Testis (tissue), 3 donors: ENCODE data around the gene RASL11B. TPM values are rescaled to one million over a fixed set of nuclear protein-coding genes. Genes with fewer than 3 reads are reported as not detected.

Source experiments
- DNase-seq: peaks from one replicate; pipeline ENCODE4 v3.0.0-alpha.2; 2019
- H3K27ac ChIP-seq, 2 donors: fragments of 200-600 bp; sonication (generic); one replicate each; pipeline ENCODE4 v1.5.1; 2019
- H3K27me3 ChIP-seq: fragments of 200-600 bp; sonication (generic); one replicate; pipeline ENCODE4 v1.5.1; 2019
- H3K36me3 ChIP-seq: fragments of 200-600 bp; sonication (generic); one replicate; pipeline ENCODE4 v1.5.1; 2017; ENCODE audit warnings: low read depth; ENCODE audit errors: missing control alignments
- H3K4me1 ChIP-seq: fragments of 200-600 bp; sonication (generic); one replicate; pipeline ENCODE4 v1.5.1; 2019
- H3K4me3 ChIP-seq, 2 donors: fragments of 200-600 bp; sonication (generic); one replicate each; pipeline ENCODE4 v1.5.1; 2017 to 2019
- H3K9me3 ChIP-seq: fragments of 200-600 bp; sonication (generic); one replicate; pipeline ENCODE4 v1.5.1; 2017
- POLR2A ChIP-seq: fragments of 450-650 bp; IDR thresholded peaks from one replicate; pipeline ENCODE4 v1.6.1; 2017; ENCODE audit warnings: antibody characterized with exemption, mild to moderate bottlenecking, moderate library complexity
- WGBS, 2 donors: methylation state at CpG; one replicate each; pipeline ENCODE4 v1.1.5; 2018; 5-methylcytosine and 5-hydroxymethylcytosine counted together
- intact Hi-C: fragments of 100-400 bp; cut with DNase I; formaldehyde crosslinking; loops from one replicate; pipeline ENCODE4 v1.15.1; 2023; ENCODE audit warnings: low total_unique reads
- polyA plus RNA-seq: library from polyadenylated mRNA; stranded (reverse); fragments of 350-450 nt; fragmentation: Illumina TruSeq; extraction: RNeasy Lipid Tissue Mini Kit (QIAGEN cat#74804); gene quantifications from one replicate; pipeline ENCODE4 v1.2.3, GENCODE V29; 2014; ENCODE audit warnings: low read depth, low replicate concordance; ENCODE audit not compliant: insufficient read depth
- total RNA-seq, 2 donors: library from RNA; depleted of rRNA; stranded (reverse); fragments of >200 nt; gene quantifications; one replicate each; pipeline ENCODE4 v1.2.3, GENCODE V29; 2016
- TF ChIP-seq, protein P1 (sequence below), 3 experiments: fragments of 450-650 bp in 2 of 3; fragments of 200-600 bp in 1 of 3; sonication (generic) in 1 of 3; IDR thresholded peaks; one replicate each; pipeline ENCODE4 v1.5.1; 2016 to 2019; ENCODE audit warnings: antibody characterized with exemption in 3 of 3, mild to moderate bottlenecking in 2 of 3, moderate library complexity in 1 of 3

The RASL11B gene
- total and polyA plus RNA-seq, 3 donors from 2014 or later = 15.3 to 25.5 (median 16.7) TPM

- H3K9me3 ChIP-seq = no peaks in the 10 kb centered on the region
- no peaks in the 10 kb centered on the region for H3K27me3 ChIP-seq
- no peak overlapping the region for H3K4me3 ChIP-seq
- no peaks in the 10 kb centered on the region for H3K36me3 ChIP-seq
- no peak for TF ChIP-seq POLR2A
- TF ChIP-seq, protein P1, sequence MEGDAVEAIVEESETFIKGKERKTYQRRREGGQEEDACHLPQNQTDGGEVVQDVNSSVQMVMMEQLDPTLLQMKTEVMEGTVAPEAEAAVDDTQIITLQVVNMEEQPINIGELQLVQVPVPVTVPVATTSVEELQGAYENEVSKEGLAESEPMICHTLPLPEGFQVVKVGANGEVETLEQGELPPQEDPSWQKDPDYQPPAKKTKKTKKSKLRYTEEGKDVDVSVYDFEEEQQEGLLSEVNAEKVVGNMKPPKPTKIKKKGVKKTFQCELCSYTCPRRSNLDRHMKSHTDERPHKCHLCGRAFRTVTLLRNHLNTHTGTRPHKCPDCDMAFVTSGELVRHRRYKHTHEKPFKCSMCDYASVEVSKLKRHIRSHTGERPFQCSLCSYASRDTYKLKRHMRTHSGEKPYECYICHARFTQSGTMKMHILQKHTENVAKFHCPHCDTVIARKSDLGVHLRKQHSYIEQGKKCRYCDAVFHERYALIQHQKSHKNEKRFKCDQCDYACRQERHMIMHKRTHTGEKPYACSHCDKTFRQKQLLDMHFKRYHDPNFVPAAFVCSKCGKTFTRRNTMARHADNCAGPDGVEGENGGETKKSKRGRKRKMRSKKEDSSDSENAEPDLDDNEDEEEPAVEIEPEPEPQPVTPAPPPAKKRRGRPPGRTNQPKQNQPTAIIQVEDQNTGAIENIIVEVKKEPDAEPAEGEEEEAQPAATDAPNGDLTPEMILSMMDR (IDR thresholded peaks at IDR 0.05) = no peak
- peaks cover 6% of the 10 kb centered on the region for H3K4me1 ChIP-seq
- intact Hi-C loops = no loop called here
- no peak for DNase-seq
- H3K27ac ChIP-seq = no peak overlapping the region
Observed at GRCh38 chr4:52910115-52910514, 48.0 kb downstream of the RASL11B start.

DNA sequence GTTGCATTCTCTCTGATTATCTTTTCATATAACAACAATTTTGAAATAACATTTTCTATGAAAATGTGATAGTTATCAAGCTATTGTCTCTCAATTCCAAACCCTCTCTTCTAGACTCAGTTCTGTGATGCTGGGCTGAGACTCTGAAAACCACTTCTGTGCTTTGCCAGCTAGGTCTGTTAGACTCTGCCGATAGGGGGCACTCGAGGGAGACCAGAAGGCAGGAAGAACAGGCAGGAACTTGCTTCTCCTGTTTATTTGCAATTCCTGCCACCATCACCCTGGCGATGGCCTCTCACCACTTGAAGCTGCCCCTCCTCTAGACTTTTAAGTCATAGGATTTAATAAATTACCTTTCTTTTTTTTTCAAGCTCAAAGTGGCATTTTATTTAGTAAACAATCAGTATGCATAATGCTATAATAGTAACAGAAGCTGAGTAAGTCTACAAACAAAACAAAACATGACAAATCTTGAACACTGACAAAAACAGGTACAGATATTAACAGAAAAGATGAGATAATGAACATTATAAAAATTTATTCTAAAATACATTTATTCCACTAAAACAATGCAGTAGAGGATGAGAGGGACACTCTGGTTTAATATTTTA, 49.7 kb downstream of the RASL11B start:
- Histone ChIP-seq H3K27ac (no peak overlapping the region), H3K4me3 (no peak overlapping the region), H3K27me3 (no peaks in the 10 kb centered on the region), H3K36me3 (no peaks in the 10 kb centered on the region), H3K4me1 (peaks cover 20% of the 10 kb centered on the region), H3K9me3 (no peaks in the 10 kb centered on the region)
- TF ChIP-seq, protein P1 (IDR thresholded peaks at IDR 0.05) = peak; percentile 35 to 66 (median 49)
- no peak for TF ChIP-seq POLR2A
- intact Hi-C loops = no loop called here
- WGBS, 2 donors = 37% methylated on average over 3 of the region's 3 CpGs
- DNase-seq = peak; percentile 90

DNA sequence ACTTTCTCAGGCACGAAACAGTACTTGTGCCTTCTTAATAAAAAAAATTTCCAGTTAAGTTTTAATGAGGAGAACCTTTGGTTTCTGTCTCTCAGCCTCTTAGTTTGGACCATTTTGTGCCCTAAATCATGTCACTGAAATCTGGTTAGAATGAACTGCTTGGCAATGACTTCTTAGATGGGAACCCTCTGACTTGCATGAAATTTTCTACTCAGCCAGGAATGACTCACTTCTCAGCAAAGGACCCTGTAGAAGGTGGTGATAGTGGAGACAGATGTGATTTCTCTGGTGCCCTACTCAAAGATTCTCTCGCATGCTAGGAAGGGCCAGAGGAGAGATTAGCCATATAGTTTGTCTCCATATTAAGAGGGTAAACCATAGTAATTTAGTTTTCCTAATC, 50.5 kb downstream of the RASL11B start:
- intact Hi-C loops = no loop called here
- no peak overlapping the region for H3K27ac ChIP-seq
- H3K27me3 ChIP-seq = no peaks in the 10 kb centered on the region
- peaks cover 20% of the 10 kb centered on the region for H3K4me1 ChIP-seq
- no peak overlapping the region for H3K4me3 ChIP-seq
- DNase-seq = no peak
- H3K36me3 ChIP-seq = no peaks in the 10 kb centered on the region
- no peaks in the 10 kb centered on the region for H3K9me3 ChIP-seq
- no peak for TF ChIP-seq POLR2A
- TF ChIP-seq, protein P1 (IDR thresholded peaks at IDR 0.05) = no peak
- WGBS, 2 donors = 85 to 86% methylated on average over 2 of the region's 2 CpGs

GRCh38 chr4:52914051-52914605, 52.0 kb downstream of the RASL11B start:
- H3K36me3 ChIP-seq = no peaks in the 10 kb centered on the region
- H3K9me3 ChIP-seq = no peaks in the 10 kb centered on the region
- intact Hi-C loops = no loop called here
- no peak for TF ChIP-seq POLR2A
- peak; percentile 60 for DNase-seq
- 39 to 53% methylated on average over 3 of the region's 3 CpGs for WGBS, 2 donors
- peak overlapping the region; percentile 5 to 16 for H3K27ac ChIP-seq
- no peaks in the 10 kb centered on the region for H3K27me3 ChIP-seq
- peaks cover 20% of the 10 kb centered on the region for H3K4me1 ChIP-seq
- H3K4me3 ChIP-seq = no peak overlapping the region

DNA sequence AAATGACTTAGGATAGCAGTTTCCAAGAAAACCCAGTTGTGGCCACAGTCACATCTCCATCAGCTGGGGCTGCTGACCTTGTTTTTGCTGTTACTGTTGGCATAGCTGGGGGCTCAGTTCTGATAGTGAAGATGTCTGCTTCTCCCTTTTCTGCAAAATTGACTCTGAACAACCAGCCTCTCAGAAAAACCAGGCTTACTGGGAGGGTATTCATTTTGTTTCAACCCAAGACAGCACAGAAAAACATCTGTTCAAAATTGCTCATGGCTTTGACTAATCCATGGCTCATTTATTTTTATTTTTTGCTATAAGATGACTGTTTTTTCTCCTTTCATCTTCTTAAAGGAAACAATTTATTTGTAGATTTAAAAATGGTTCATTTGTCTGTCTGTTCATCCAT, 53.1 kb downstream of the RASL11B start:
- Histone ChIP-seq H3K9me3 (no peaks in the 10 kb centered on the region), H3K36me3 (no peaks in the 10 kb centered on the region), H3K27me3 (no peaks in the 10 kb centered on the region), H3K4me3 (no peak overlapping the region), H3K4me1 (peaks cover 20% of the 10 kb centered on the region), H3K27ac (peak overlapping the region; percentile 16 to 65)
- intact Hi-C loops = no loop called here
- DNase-seq = no peak
- no peak for TF ChIP-seq POLR2A
- TF ChIP-seq, protein P1 (IDR thresholded peaks at IDR 0.05) = no peak
